Activated CD8-positive, alpha-beta memory T cell treated with anti-CD3 and anti-CD28 coated beads, Interleukin-2, amount 50 U/mL, for 1 hour (primary cell): ENCODE results near the gene MAN2A1.

Source experiments
- DNase-seq: peaks from one replicate; pipeline ENCODE4 v3.0.0-alpha.2; 2020; ENCODE audit errors: extremely low read depth

MAN2A1 gene

DNA sequence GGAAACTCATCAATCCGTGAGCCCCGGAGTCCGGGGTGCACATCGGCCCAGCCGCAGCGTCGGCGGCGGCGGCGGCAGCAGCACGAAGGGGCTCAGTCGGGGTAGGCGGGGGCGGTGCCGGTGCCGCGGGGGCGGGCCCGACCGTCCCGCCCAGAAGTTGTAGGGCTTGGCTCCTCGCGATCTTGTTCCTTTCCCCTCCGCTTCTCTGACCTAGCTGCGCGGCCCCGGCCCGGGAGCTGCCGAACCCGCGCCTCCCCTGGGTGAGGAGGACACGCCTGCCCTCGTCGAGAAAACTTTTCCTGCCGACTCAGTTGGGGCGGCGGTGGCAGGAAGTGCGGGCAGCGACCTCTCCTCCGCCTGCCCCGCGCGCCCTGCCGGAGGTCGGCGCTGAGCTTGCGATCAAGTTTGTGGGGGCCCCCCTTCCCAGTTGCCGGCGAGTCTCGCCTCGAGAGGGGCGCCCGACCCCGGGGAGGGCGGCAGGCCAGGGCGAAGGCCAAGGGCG is at the start of gene MAN2A1:
Gene MAN2A1 (plus strand): TSS at position 188 of the 502 bp plus-strand sequence. CDS start 491 bp downstream, outside the sequence.
- DNase-seq = peak; percentile 40

DNA sequence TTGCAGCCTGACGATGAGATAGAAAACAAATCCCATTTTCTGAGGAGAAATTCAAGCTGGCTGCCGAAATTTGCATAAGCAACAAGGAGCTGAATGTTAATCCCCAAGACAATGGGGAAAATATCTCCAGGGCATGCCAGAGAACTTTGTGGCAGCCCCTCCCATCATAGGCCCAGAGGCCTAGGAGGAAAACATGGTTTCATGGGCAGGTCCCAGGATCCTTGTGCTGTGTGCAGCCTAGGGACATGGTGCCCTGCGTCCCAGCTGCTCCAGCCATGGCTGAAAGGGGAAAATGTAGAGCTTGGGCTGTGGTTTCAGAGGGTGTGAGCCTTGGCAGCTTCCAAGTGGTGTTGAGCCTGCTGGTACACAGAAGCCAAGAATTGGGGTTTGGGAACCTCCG is 48.8 kb upstream of the MAN2A1 start:
- DNase-seq = no peak

DNA sequence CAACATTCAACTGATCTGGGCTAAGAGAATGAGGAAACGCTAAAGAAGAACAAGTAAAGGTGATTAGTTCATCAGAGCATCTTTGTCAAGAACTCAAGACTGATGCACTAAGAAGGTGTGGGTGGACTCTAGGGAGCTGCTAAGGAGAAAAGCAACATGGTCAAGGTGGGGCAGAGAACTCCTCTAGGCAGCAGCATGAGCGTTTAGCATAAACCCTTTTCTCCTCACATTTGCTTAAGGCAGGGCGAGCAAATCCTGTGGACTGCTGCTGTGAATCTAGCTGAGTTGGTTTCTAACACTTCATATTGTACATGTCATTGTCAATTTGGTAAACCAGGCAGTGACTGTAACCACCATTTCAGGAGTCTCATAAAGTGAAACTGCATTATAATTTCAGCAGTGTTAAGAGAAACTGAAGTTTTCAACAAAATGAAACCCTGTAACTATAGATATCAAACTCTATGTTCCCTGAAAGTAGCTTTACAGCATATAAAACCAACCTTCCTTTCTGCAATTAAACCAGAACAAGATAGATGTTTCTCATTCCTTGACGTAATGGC is 45.9 kb upstream of the MAN2A1 start:
- no peak for DNase-seq

GRCh38 chr5:109644829-109645228 is 44.9 kb upstream of the MAN2A1 start:
- DNase-seq = no peak

GRCh38 chr5:109645707-109646192 is 44.0 kb upstream of the MAN2A1 start:
- DNase-seq = no peak

- DNase-seq = no peak
These were observed 40.4 kb upstream of the MAN2A1 start for GRCh38 chr5:109649318-109649717.

- DNase-seq = no peak
These were observed 39.2 kb upstream of the MAN2A1 start for GRCh38 chr5:109650493-109650892.

- DNase-seq = no peak
These were observed 37.6 kb upstream of the MAN2A1 start for GRCh38 chr5:109652096-109652495.

DNA sequence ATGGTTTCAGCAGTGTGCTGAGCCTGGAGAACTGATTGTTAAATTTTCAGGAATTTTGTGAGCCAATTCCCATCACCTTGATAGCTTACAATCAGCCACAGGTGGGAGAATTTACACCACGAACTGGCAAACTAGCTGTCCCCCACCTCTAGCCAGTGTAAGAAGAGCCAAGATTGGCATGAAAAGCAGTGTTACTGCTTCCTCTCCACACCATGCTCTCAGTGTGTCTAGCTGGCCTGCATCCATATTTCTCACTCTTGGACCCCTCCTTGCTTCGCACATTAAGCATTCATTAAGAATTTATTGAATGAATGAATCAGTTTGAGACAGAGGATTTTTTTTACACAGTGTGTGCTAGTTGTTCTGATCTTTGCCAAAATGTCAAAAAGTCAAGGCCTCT is 36.7 kb upstream of the MAN2A1 start:
- DNase-seq = no peak

- DNase-seq = no peak
These were observed 36.0 kb upstream of the MAN2A1 start for GRCh38 chr5:109653561-109654239.

GRCh38 chr5:109654455-109654854 is 35.3 kb upstream of the MAN2A1 start:
- no peak for DNase-seq

DNA sequence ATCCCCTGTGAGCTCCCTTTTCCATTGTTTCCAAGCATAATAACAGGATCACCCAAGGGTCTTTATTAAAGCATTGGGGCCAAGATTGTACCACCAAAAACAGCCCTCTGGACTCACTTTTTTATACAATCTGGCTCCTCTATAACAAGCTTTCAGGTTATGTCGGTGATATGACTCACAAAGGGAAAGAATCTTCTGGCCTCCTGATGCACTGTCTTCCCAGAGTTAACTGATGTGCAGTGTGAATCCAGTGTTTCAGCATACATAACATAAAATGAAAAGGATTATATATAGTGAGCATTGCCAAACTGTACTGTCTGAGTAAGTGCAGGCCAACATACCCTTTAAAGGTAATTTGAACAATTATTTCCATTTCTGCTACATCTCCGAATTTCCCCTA is 33.9 kb upstream of the MAN2A1 start:
- no peak for DNase-seq

DNA sequence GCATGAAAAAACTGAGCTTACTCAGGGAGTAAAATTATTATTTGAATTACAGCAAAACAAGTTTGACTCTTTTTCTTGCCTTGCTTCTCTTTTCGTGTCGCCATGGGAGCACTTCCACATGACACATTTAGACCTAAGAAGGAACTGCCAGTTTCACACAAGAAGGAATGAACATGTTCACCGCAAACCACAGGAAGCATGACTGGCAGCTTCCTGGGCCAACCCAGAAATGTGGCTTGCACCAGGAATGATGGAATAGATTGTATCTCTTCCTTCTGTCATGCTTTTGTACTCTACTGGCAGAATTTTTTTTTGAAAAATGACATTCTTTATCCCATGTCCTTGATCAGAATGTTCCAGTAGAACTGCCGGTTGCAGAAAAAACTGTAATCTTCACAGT is 32.9 kb upstream of the MAN2A1 start:
- peak; percentile 7 for DNase-seq

- DNase-seq = no peak
These were observed 29.8 kb upstream of the MAN2A1 start for GRCh38 chr5:109659901-109660300.

DNA sequence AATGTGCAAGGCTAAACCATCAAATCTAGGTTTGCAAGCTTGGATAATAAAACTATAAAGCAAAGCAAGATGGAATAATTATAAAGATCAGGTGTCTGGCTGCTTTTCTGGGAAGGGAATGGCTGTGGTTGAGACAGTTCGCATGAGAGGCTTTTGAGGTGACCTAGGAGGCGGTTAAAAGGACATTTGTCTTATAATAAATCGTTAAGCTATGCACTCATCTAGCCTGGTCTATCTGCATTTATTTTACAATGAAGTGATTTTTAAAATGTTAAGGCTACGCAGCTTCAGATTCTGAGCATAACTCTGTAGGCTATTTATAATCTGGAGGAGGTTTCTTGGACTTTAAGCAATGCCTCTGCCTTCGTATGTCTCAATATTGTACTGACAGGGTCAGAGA is 29.4 kb upstream of the MAN2A1 start:
- DNase-seq = no peak

- no peak for DNase-seq
These were observed 21.5 kb upstream of the MAN2A1 start for GRCh38 chr5:109668237-109668636.

DNA sequence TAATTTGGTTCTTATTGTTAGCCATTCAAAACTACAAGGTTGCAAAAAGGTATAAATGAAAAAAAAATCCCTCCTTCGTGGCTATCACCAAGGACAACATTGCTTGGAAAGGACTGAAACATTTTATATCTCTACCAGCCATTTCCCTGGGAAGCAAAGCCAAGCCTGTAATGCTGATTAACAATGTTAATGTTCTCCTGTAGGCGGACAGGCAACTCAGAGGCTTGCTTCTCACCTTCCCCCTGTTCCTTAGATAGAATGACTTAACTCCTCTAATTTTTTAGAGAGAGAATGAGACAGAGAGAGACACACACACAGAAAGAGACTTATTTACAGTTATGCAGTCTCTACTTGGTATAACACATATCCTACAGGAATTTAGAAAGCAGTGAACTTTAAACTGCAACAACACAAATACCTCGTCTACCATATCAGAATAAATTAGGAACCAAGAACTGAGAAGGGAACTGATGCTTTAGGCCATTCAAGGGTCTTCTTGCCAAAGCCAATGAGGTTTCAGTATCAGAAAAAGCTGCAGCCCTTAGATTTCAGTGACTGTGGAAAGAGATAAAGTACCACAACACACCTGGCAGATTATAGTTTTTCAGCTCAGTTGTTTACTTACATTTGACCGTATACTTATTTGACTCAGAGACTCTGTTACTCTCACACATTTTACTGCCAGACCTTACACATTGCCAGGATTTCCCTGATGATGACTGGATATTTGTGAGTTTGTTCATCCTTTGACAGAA is 20.9 kb upstream of the MAN2A1 start:
- DNase-seq = no peak

DNA sequence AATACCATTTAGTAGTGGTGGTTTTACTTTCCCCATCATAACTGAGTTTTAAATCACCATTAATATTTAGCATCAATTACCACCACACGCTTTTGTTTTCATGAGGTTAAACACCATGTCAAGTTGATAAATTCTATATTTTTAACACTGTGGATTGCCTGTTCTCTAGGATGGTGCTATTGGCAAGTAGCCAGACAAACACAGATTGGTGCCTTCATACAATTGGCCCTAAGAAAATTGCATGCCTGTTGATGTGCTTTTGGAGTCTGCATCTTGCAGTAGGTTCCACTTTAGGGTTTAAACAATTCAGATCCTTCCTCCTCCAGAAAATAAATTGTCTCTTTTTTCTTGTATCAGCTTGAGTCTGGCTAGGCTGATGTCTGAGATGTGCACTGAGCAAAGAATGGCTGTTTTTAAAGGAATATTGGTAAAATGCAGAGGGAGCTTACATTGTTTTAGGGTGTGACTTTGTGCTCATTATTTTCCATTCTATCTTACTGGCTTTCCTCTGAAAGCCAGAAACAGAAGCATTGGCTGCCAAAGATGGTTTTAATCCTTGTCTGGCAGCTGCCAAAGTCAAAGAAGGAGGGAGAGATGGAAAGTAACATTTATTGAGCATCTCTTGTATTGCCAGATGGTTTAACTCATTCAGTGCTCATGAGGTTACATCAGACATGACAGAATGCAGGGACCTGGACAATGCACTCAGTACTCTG is 19.6 kb upstream of the MAN2A1 start:
- DNase-seq = no peak

- DNase-seq = no peak
These were observed 18.6 kb upstream of the MAN2A1 start for GRCh38 chr5:109671136-109671535.

- DNase-seq = no peak
These were observed 15.1 kb upstream of the MAN2A1 start for GRCh38 chr5:109674596-109674995.

GRCh38 chr5:109676920-109677319 is 12.8 kb upstream of the MAN2A1 start:
- DNase-seq = no peak

DNA sequence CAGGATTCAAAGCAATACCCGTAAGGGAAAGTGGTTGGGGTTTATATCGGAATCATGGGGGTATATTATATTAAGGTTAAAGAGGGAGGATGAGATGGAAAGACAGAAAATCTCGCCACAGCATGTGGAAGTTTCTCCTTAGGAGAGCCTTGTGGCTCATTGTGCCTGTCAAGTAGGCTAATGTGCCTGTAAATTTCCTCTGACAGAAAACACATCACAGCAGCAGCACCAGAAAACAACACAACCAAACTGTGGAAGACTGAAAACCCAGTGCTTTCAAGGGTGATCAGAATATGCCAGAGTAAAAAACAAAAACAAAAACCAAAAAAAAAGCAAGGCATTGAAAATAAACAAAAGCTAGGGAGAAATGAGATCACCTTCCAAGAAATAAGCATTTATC is 11.3 kb upstream of the MAN2A1 start:
- DNase-seq = no peak
